WTC11 (cell line): ENCODE data around the gene AKAP14. TPM values are rescaled to one million over a fixed set of nuclear protein-coding genes. Genes with fewer than 3 reads are reported as not detected.

Source experiments
- ATAC-seq: fragments of 200-7000 bp; cut with Tn5 transposase; 2 replicates; pipeline ENCODE4 v1.10.0; 2021; ENCODE audit warnings: mild to moderate bottlenecking, moderate library complexity
- CTCF ChIA-PET: fragments of 300-600 bp; sonication (Branson Sonifier 250); formaldehyde crosslinking; loops from one replicate; lab custom pipeline; 2021; ENCODE audit warnings: antibody characterized with exemption; lab: Charles Lee
- POLR2A ChIA-PET: fragments of 350-600 bp; sonication (Branson Sonifier 250); formaldehyde crosslinking; loops from one replicate; lab custom pipeline; 2021; ENCODE audit warnings: antibody characterized with exemption; lab: Charles Lee
- DNase-seq: peaks from one replicate; pipeline ENCODE4 v3.0.0; 2021; ENCODE audit warnings: low spot score
- H3K27ac Mint-ChIP-seq: 2 replicates; pipeline ENCODE4 v1.8.0; 2021; ENCODE audit warnings: mixed read lengths
- H3K27me3 Mint-ChIP-seq: 2 replicates; pipeline ENCODE4 v1.8.0; 2021; ENCODE audit warnings: low read depth, mild to moderate bottlenecking, moderate library complexity, mixed read lengths
- H3K36me3 Mint-ChIP-seq: 2 replicates; pipeline ENCODE4 v1.8.0; 2021; ENCODE audit warnings: mixed read lengths
- H3K4me1 Mint-ChIP-seq: 2 replicates; pipeline ENCODE4 v1.8.0; 2022; ENCODE audit warnings: mixed read lengths
- H3K4me3 Mint-ChIP-seq: 2 replicates; pipeline ENCODE4 v1.8.0; 2021; ENCODE audit warnings: mild to moderate bottlenecking, moderate library complexity, mixed read lengths
- H3K9me3 Mint-ChIP-seq: 2 replicates; pipeline ENCODE4 v1.8.0; 2021; ENCODE audit warnings: mixed read lengths
- AFF4 ChIP-seq: sonication (generic); formaldehyde crosslinking; IDR thresholded peaks from 2 replicates; pipeline ENCODE4 v1.8.1; 2023; ENCODE audit warnings: mild to moderate bottlenecking, missing genetic modification reagents, borderline replicate concordance
- ATF3 ChIP-seq: sonication (generic); formaldehyde crosslinking; conservative IDR thresholded peaks from 2 replicates; pipeline ENCODE4 v1.8.1; 2022; ENCODE audit warnings: mild to moderate bottlenecking, missing genetic modification reagents
- CREM ChIP-seq: sonication (generic); formaldehyde crosslinking; IDR thresholded peaks from 2 replicates; pipeline ENCODE4 v1.8.1; 2022; ENCODE audit warnings: mild to moderate bottlenecking, missing genetic modification reagents, moderate library complexity
- ETV6 ChIP-seq: sonication (generic); formaldehyde crosslinking; IDR thresholded peaks from 2 replicates; pipeline ENCODE4 v1.8.1; 2022; ENCODE audit warnings: mild to moderate bottlenecking, missing genetic modification reagents
- GTF2I ChIP-seq: fragments of 250-450 bp; sonication (Bioruptor Pico); conservative IDR thresholded peaks from 2 replicates; pipeline ENCODE4 v1.4.0; 2021; ENCODE audit warnings: mild to moderate bottlenecking
- HMGA2 ChIP-seq: fragments of 250-450 bp; sonication (Bioruptor Pico); IDR thresholded peaks from 2 replicates; pipeline ENCODE4 v1.4.0; 2021; ENCODE audit warnings: mild to moderate bottlenecking, moderate library complexity
- IRF1 ChIP-seq: sonication (generic); formaldehyde crosslinking; IDR thresholded peaks from 2 replicates; pipeline ENCODE4 v1.8.0; 2023; ENCODE audit warnings: missing genetic modification reagents
- IRF2 ChIP-seq: sonication (generic); formaldehyde crosslinking; IDR thresholded peaks from 2 replicates; pipeline ENCODE4 v1.8.0; 2022; ENCODE audit warnings: low read depth, missing genetic modification reagents, borderline replicate concordance
- NFATC4 ChIP-seq: fragments of 250-450 bp; sonication (Bioruptor Pico); IDR thresholded peaks from 2 replicates; pipeline ENCODE4 v1.9.0; 2021; ENCODE audit warnings: mild to moderate bottlenecking
- NFE2L1 ChIP-seq: sonication (generic); formaldehyde crosslinking; IDR thresholded peaks from 2 replicates; pipeline ENCODE4 v1.8.1; 2023; ENCODE audit warnings: missing genetic modification reagents
- NFYB ChIP-seq: sonication (generic); formaldehyde crosslinking; conservative IDR thresholded peaks from 2 replicates; pipeline ENCODE4 v1.8.0; 2022; ENCODE audit warnings: low read depth, missing genetic modification reagents
- PRRX2 ChIP-seq: fragments of 250-450 bp; sonication (Bioruptor Pico); IDR thresholded peaks from 2 replicates; pipeline ENCODE4 v1.8.0; 2021; ENCODE audit warnings: mild to moderate bottlenecking
- ZNF138 ChIP-seq: sonication (generic); formaldehyde crosslinking; conservative IDR thresholded peaks from 2 replicates; pipeline ENCODE4 v1.8.1; 2022; ENCODE audit warnings: mild to moderate bottlenecking, moderate library complexity, missing genetic modification reagents
- ZNF232 ChIP-seq: sonication (generic); formaldehyde crosslinking; IDR thresholded peaks from 2 replicates; pipeline ENCODE4 v1.8.0; 2022; ENCODE audit warnings: mild to moderate bottlenecking, missing genetic modification reagents
- ZNF416 ChIP-seq: fragments of 250-450 bp; sonication (Bioruptor Pico); IDR thresholded peaks from 2 replicates; pipeline ENCODE4 v1.9.0; 2021; ENCODE audit warnings: mild to moderate bottlenecking, inconsistent platforms
- total RNA-seq: library from RNA; stranded (reverse); gene quantifications from 3 replicates; pipeline ENCODE4 v1.2.3, GENCODE V29; 2021
- TF ChIP-seq, protein P1 (sequence below): sonication (generic); formaldehyde crosslinking; IDR thresholded peaks from 2 replicates; pipeline ENCODE4 v1.8.0; 2022; ENCODE audit warnings: mild to moderate bottlenecking, missing genetic modification reagents
- TF ChIP-seq, protein P2 (sequence below): sonication (generic); formaldehyde crosslinking; IDR thresholded peaks from 2 replicates; pipeline ENCODE4 v1.8.1; 2023; ENCODE audit warnings: mild to moderate bottlenecking, missing genetic modification reagents, moderate library complexity
- TF ChIP-seq, protein P3 (sequence below): sonication (generic); formaldehyde crosslinking; conservative IDR thresholded peaks from 2 replicates; pipeline ENCODE4 v1.8.1; 2023; ENCODE audit warnings: mild to moderate bottlenecking, low read depth, missing genetic modification reagents, moderate library complexity

The AKAP14 gene
- total RNA-seq, 1 experiment from 2014 or later, result not detected

GRCh38 chrX:119871599-119872395, 23.9 kb upstream of the AKAP14 start, which contains the start of the genes NDUFA1 and RNF113A (continued):
- no peak for TF ChIP-seq NFE2L1 (CRISPR knock-in tag)
- TF ChIP-seq, protein P1, sequence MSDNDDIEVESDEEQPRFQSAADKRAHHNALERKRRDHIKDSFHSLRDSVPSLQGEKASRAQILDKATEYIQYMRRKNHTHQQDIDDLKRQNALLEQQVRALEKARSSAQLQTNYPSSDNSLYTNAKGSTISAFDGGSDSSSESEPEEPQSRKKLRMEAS (CRISPR knock-in tag), result peak; percentile 20; the same call in 1 of the 2 replicates
- no peak for TF ChIP-seq IRF2
- no peak for TF ChIP-seq HMGA2 (CRISPR knock-in tag)
- no peak for TF ChIP-seq AFF4
- TF ChIP-seq NFATC4 (CRISPR knock-in tag), result no peak
- TF ChIP-seq, all 79 proteins: peak for 5

DNA sequence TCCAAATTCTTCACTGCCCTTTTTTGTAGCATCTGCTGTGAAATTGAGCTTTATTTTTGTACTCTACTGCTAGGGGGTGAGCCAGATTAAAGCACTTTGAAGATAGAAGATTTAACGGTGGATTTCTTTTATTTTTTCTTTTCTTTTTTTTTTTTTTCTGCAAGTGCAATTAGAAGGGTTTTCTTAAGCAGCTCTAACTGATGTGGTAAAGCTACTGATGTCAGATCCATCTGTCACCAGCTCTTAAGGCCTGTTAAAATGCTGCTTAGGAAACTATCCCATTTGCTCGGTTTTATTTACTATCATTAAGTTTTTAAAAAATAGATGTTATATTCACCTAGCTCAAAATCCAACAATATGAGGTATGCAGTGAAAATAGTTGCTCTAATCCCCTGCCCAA, 17.0 kb upstream of the AKAP14 start:
- H3K27ac Mint-ChIP-seq, result no peak overlapping the region
- DNase-seq, result no peak
- H3K4me1 Mint-ChIP-seq, result no peaks in the 10 kb centered on the region
- peaks cover 15% of the 10 kb centered on the region for H3K36me3 Mint-ChIP-seq
- ChIA-PET POLR2A (interaction anchor here (0.7 kb wide), 1 partner anchor 87 kb away, joined by 6 read pairs; no protein-coding TSS in a partner anchor), CTCF (interaction anchor here (2.4 kb wide), 1 partner anchor 9 kb away, joined by 11 read pairs; no protein-coding TSS in a partner anchor)
- no peak overlapping the region for H3K4me3 Mint-ChIP-seq
- no peak for TF ChIP-seq ZNF138 (CRISPR knock-in tag)
- TF ChIP-seq, protein P2, sequence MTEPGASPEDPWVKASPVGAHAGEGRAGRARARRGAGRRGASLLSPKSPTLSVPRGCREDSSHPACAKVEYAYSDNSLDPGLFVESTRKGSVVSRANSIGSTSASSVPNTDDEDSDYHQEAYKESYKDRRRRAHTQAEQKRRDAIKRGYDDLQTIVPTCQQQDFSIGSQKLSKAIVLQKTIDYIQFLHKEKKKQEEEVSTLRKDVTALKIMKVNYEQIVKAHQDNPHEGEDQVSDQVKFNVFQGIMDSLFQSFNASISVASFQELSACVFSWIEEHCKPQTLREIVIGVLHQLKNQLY (CRISPR knock-in tag), result no peak
- no peaks in the 10 kb centered on the region for H3K9me3 Mint-ChIP-seq
- no peak for ATAC-seq
- no peaks in the 10 kb centered on the region for H3K27me3 Mint-ChIP-seq

DNA sequence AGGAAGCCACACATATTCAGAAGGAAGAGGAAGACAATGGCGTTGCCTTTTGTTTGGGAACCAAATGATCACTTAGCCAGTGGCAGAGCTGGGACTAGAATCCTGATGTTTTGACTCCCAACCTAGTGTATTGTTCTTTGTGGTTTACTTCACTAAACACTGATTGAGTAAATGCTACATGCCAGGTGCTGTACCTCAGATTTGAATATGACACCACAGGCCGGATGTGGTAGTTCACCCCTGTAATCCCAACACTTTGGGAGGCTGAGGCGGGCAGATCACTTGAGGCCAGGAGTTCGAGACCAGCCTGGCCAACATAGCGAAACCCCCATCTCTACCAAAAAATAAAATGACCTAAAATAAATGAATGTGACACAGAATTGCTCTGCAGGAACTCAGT, 15.6 kb upstream of the AKAP14 start:
- DNase-seq, result no peak
- POLR2A ChIA-PET, result no interaction called here
- H3K27ac Mint-ChIP-seq, result peak overlapping the region; percentile 74
- no peaks in the 10 kb centered on the region for H3K4me1 Mint-ChIP-seq
- H3K36me3 Mint-ChIP-seq, result peaks cover 15% of the 10 kb centered on the region
- H3K9me3 Mint-ChIP-seq, result no peaks in the 10 kb centered on the region
- ATAC-seq, result no peak
- CTCF ChIA-PET, result interaction anchor here (0.5 to 1.0 kb wide), 5 partner anchors 16 to 188 kb away, joined by 3 read pairs; partner anchors contain the start of genes AKAP14, RPL39 and UPF3B
- H3K27me3 Mint-ChIP-seq, result no peaks in the 10 kb centered on the region
- TF ChIP-seq ETV6 (CRISPR knock-in tag), result no peak
- TF ChIP-seq, all 79 proteins: peak for 0
- no peak overlapping the region for H3K4me3 Mint-ChIP-seq

GRCh38 chrX:119880552-119881437, 14.9 kb upstream of the AKAP14 start:
- POLR2A ChIA-PET, result no interaction called here
- Mint-ChIP-seq H3K4me1 (no peaks in the 10 kb centered on the region), H3K36me3 (peaks cover 14% of the 10 kb centered on the region), H3K9me3 (no peaks in the 10 kb centered on the region), H3K4me3 (no peak overlapping the region), H3K27me3 (no peaks in the 10 kb centered on the region), H3K27ac (peak overlapping the region; percentile 25)
- DNase-seq (no peak), ATAC-seq (peak; percentile 90)
- TF ChIP-seq, protein P3, sequence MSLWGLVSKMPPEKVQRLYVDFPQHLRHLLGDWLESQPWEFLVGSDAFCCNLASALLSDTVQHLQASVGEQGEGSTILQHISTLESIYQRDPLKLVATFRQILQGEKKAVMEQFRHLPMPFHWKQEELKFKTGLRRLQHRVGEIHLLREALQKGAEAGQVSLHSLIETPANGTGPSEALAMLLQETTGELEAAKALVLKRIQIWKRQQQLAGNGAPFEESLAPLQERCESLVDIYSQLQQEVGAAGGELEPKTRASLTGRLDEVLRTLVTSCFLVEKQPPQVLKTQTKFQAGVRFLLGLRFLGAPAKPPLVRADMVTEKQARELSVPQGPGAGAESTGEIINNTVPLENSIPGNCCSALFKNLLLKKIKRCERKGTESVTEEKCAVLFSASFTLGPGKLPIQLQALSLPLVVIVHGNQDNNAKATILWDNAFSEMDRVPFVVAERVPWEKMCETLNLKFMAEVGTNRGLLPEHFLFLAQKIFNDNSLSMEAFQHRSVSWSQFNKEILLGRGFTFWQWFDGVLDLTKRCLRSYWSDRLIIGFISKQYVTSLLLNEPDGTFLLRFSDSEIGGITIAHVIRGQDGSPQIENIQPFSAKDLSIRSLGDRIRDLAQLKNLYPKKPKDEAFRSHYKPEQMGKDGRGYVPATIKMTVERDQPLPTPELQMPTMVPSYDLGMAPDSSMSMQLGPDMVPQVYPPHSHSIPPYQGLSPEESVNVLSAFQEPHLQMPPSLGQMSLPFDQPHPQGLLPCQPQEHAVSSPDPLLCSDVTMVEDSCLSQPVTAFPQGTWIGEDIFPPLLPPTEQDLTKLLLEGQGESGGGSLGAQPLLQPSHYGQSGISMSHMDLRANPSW (CRISPR knock-in tag), result no peak
- no peak for TF ChIP-seq ZNF232 (CRISPR knock-in tag)
- no peak for TF ChIP-seq ZNF416 (CRISPR knock-in tag)
- TF ChIP-seq CREM (CRISPR knock-in tag), result no peak
- TF ChIP-seq GTF2I (CRISPR knock-in tag), result no peak
- no peak for TF ChIP-seq ATF3 (CRISPR knock-in tag)
- no peak for TF ChIP-seq IRF1 (CRISPR knock-in tag)
- no peak for TF ChIP-seq PRRX2 (CRISPR knock-in tag)
- no peak for TF ChIP-seq NFYB
- CTCF ChIA-PET, result interaction anchor here (0.5 to 1.0 kb wide), 5 partner anchors 15 to 189 kb away, joined by 3 read pairs; partner anchors contain the start of genes AKAP14, RPL39 and UPF3B
